ENCODE data around the gene CSF2.

The CSF2 gene

GRCh38 chr5:132073231-132074013 is at the start of gene CSF2:
Gene CSF2 (plus strand): TSS chr5:132073789. CDS start chr5:132073824, 35 bp downstream.
- DNase-seq (ENCODE audit: low spot score): no peak

- no peak for DNase-seq (ENCODE audit: low spot score)
These were observed 49.5 kb upstream of the CSF2 start for GRCh38 chr5:132024117-132024435.

GRCh38 chr5:132024789-132025402 is 48.7 kb upstream of the CSF2 start:
- DNase-seq (ENCODE audit: low spot score): no peak

- no peak for DNase-seq (ENCODE audit: low spot score)
These were observed 48.1 kb upstream of the CSF2 start for GRCh38 chr5:132025403-132025971.

- no peak for DNase-seq (ENCODE audit: low spot score)
These were observed 47.0 kb upstream of the CSF2 start for GRCh38 chr5:132026516-132027008.

- no peak for DNase-seq (ENCODE audit: low spot score)
These were observed 46.6 kb upstream of the CSF2 start for GRCh38 chr5:132027027-132027426.

- no peak for DNase-seq (ENCODE audit: low spot score)
These were observed 43.8 kb upstream of the CSF2 start for GRCh38 chr5:132029609-132030330.

GRCh38 chr5:132030610-132031009 is 43.0 kb upstream of the CSF2 start:
- no peak for DNase-seq (ENCODE audit: low spot score)

- no peak for DNase-seq (ENCODE audit: low spot score)
These were observed 41.4 kb upstream of the CSF2 start for GRCh38 chr5:132032196-132032595.

GRCh38 chr5:132033122-132033521 is 40.5 kb upstream of the CSF2 start:
- DNase-seq (ENCODE audit: low spot score): no peak

- no peak for DNase-seq (ENCODE audit: low spot score)
These were observed 36.2 kb upstream of the CSF2 start for GRCh38 chr5:132037353-132037752.

GRCh38 chr5:132044207-132044606 is 29.4 kb upstream of the CSF2 start:
- no peak for DNase-seq (ENCODE audit: low spot score)

- DNase-seq (ENCODE audit: low spot score): no peak
These were observed 26.7 kb upstream of the CSF2 start for GRCh38 chr5:132046880-132047299.

- no peak for DNase-seq (ENCODE audit: low spot score)
These were observed 24.5 kb upstream of the CSF2 start for GRCh38 chr5:132049093-132049492.

GRCh38 chr5:132049559-132049958 is 24.0 kb upstream of the CSF2 start:
- no peak for DNase-seq (ENCODE audit: low spot score)

- no peak for DNase-seq (ENCODE audit: low spot score)
These were observed 23.5 kb upstream of the CSF2 start for GRCh38 chr5:132050136-132050535.

GRCh38 chr5:132050661-132051552 is 22.7 kb upstream of the CSF2 start:
- DNase-seq (ENCODE audit: low spot score): no peak

- no peak for DNase-seq (ENCODE audit: low spot score)
These were observed 21.1 kb upstream of the CSF2 start for GRCh38 chr5:132052520-132052919.

- no peak for DNase-seq (ENCODE audit: low spot score)
These were observed 20.1 kb upstream of the CSF2 start for GRCh38 chr5:132053483-132053882.

GRCh38 chr5:132054031-132054696 is 19.4 kb upstream of the CSF2 start:
- no peak for DNase-seq (ENCODE audit: low spot score)

Measured in AG08396 (cell line).